AG09309 (cell line): ENCODE measurements around the gene RGS3.

ENCODE experiments used
- DNase-seq: peaks from one replicate; pipeline ENCODE4 v3.0.0-alpha.2; 2010; ENCODE audit warnings: low read depth
- H3K4me3 ChIP-seq: 2 replicates; pipeline ENCODE4 v1.5.1; 2011; ENCODE audit warnings: mild to moderate bottlenecking, low read depth, low read length, moderate library complexity; ENCODE audit not compliant: control insufficient read depth
- TF ChIP-seq, protein P1 (sequence below): IDR thresholded peaks from 2 replicates; pipeline ENCODE4 v1.5.1; 2011; ENCODE audit warnings: mild to moderate bottlenecking, low read depth, low read length, inconsistent platforms; ENCODE audit not compliant: insufficient read depth, control insufficient read depth; ENCODE audit errors: missing control alignments

Gene RGS3

GRCh38 chr9:113567361-113568080, 104.0 kb downstream of the RGS3 start:
- TF ChIP-seq, protein P1, sequence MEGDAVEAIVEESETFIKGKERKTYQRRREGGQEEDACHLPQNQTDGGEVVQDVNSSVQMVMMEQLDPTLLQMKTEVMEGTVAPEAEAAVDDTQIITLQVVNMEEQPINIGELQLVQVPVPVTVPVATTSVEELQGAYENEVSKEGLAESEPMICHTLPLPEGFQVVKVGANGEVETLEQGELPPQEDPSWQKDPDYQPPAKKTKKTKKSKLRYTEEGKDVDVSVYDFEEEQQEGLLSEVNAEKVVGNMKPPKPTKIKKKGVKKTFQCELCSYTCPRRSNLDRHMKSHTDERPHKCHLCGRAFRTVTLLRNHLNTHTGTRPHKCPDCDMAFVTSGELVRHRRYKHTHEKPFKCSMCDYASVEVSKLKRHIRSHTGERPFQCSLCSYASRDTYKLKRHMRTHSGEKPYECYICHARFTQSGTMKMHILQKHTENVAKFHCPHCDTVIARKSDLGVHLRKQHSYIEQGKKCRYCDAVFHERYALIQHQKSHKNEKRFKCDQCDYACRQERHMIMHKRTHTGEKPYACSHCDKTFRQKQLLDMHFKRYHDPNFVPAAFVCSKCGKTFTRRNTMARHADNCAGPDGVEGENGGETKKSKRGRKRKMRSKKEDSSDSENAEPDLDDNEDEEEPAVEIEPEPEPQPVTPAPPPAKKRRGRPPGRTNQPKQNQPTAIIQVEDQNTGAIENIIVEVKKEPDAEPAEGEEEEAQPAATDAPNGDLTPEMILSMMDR, result no peak
- H3K4me3 ChIP-seq, result no peak overlapping the region
- DNase-seq, result no peak

DNA sequence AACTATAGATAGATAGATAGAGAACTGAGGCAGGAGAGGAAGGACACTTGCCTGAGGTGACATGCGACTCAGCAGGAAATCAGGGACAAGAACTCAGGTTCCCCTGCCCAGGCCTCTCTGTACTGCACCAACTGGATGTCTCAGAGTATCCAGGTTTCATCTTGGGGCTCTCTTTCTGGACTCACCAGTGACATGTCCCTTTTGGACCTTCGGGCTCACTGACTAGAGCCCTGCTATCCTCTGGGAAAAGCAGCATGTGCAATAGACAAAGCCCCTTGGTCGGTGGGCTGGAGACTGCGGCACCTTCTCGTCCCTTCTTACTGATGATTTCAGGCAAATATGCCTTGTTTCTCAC, 104.5 kb downstream of the RGS3 start:
- TF ChIP-seq, protein P1, result no peak
- no peak overlapping the region for H3K4me3 ChIP-seq
- no peak for DNase-seq

DNA sequence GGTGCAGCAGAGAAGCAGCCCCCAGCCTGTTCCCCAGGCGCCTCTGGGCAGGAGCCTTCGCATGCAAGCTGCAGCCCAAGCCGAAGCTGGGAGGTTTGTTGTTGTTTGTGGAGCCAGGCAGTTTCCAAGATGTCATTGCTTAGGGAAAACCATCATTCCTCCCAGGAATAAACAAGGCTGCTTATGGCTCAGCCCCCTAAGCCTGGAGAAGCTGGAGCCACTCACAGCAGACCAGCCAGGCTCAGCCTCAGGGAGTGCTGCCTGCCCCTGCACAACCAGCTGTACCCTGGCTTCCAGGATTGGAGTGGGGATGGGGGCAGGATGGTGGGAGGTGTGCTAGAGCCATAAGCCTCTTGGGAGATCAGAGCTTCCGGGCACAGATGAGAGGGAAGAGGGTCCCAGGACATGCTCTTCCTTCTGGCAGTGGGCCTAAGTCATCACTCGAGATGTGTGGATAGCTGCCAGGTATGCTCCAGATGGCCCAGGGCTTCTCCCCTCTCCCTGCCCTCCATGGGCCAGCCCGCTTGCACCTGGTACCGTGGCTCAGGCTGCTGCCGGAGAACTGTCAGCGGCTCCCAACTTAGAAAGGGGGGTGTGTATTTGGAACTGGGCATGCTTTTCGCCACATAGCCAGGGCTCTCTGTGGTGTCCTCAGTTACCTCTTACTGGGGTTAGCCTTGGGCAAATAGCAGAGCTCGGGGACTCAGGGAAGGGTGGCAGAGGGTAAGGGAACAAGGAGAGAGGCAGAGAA, 105.2 kb downstream of the RGS3 start:
- TF ChIP-seq, protein P1, result no peak
- H3K4me3 ChIP-seq, result no peak overlapping the region
- DNase-seq, result no peak

DNA sequence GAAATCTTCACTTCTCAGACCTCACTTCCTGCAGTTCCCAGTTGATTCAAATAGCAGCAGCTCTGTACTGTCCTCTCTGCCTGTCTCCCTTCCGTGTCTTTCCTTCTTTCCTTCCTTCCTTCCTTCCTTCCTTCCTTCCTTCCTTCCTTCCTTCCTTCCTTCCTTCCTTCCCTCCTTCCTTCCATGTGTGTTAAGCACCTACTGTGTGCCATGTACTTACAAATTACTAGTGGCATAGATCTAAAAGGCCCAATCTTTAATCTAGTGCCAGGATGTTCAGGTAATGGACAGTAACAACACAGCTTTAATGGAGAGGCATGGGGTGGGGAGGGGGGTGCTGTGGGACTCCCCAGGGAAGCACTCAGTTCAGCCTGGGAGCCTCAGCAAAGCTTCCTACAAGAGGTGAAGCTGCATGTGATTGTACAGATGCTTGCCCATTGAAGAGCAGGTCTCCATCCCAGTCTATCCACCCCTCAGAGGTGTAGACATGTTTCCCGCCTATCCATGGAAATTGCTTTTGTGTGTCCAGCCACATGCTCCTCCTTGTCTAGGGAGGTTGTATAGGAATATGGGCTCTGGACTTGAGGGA, 106.0 kb downstream of the RGS3 start:
- TF ChIP-seq, protein P1, result no peak
- H3K4me3 ChIP-seq, result no peak overlapping the region
- DNase-seq, result no peak

DNA sequence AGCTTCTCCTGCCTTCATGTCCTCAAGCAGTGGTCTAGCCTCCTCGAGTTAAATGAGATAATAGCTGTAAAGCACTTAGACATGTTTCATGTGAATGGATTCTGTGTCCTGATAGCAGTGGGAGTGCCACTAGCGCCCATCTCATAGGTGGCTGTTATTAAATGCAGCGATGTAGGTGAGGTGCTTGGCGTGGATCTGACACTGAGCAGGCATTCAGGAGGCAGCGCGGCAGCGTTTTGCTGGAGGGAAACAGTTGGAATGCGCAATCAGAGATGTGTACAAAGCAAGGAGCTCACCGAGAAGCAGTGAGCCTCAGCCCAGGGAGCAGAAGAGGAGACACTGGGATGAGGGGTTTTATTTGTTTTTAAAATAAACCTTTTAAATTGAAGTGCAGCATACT, 106.6 kb downstream of the RGS3 start:
- TF ChIP-seq, protein P1, result no peak
- H3K4me3 ChIP-seq, result no peak overlapping the region
- DNase-seq, result no peak

GRCh38 chr9:113570749-113571711, 107.5 kb downstream of the RGS3 start:
- DNase-seq, result no peak
- no peak overlapping the region for H3K4me3 ChIP-seq
- TF ChIP-seq, protein P1, result no peak
